ENCODE results near the gene CHRND.

Gene CHRND

DNA sequence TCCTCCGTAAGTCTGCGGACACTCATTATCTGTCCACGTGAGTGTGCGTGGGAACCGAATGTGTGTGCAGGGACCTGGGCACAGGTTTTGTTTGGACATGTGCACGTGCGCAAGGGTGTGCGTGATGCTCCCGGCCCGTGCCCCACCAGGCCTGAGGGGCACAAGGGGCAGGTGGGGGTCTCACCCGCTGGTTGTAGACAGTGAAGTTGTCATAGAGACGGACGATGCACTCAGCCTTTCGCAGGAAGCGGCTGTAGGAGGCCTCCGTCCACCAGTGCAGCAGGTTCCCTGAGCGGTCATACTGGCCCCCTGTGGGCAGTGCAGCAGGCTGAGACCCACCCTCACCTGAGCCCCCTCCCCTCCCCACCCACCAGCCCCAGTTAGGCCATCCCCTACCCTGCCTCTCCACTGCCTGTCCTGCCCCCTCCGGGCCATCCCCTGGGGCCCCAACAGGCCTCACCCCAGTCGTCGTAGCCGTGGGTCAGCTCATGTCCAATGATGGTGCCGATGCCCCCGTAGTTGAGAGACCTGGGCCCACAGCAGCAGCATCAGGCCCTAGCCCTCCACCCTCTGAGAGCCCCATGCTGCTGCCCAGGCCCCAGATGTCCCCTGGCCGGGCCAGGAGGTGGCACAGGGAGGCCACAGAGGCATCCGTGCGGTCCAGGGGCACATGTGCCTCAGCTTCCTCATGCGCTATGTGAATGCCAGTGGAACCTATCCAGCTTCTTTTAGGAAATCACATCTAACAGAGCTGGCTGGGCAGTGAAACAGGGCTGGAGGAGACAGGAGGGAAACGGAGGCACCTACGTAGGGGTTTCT lies 44.4 kb upstream of the CHRND start:
- TF ChIP-seq, protein P1, sequence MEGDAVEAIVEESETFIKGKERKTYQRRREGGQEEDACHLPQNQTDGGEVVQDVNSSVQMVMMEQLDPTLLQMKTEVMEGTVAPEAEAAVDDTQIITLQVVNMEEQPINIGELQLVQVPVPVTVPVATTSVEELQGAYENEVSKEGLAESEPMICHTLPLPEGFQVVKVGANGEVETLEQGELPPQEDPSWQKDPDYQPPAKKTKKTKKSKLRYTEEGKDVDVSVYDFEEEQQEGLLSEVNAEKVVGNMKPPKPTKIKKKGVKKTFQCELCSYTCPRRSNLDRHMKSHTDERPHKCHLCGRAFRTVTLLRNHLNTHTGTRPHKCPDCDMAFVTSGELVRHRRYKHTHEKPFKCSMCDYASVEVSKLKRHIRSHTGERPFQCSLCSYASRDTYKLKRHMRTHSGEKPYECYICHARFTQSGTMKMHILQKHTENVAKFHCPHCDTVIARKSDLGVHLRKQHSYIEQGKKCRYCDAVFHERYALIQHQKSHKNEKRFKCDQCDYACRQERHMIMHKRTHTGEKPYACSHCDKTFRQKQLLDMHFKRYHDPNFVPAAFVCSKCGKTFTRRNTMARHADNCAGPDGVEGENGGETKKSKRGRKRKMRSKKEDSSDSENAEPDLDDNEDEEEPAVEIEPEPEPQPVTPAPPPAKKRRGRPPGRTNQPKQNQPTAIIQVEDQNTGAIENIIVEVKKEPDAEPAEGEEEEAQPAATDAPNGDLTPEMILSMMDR (IDR thresholded peaks at IDR 0.05), result no peak

DNA sequence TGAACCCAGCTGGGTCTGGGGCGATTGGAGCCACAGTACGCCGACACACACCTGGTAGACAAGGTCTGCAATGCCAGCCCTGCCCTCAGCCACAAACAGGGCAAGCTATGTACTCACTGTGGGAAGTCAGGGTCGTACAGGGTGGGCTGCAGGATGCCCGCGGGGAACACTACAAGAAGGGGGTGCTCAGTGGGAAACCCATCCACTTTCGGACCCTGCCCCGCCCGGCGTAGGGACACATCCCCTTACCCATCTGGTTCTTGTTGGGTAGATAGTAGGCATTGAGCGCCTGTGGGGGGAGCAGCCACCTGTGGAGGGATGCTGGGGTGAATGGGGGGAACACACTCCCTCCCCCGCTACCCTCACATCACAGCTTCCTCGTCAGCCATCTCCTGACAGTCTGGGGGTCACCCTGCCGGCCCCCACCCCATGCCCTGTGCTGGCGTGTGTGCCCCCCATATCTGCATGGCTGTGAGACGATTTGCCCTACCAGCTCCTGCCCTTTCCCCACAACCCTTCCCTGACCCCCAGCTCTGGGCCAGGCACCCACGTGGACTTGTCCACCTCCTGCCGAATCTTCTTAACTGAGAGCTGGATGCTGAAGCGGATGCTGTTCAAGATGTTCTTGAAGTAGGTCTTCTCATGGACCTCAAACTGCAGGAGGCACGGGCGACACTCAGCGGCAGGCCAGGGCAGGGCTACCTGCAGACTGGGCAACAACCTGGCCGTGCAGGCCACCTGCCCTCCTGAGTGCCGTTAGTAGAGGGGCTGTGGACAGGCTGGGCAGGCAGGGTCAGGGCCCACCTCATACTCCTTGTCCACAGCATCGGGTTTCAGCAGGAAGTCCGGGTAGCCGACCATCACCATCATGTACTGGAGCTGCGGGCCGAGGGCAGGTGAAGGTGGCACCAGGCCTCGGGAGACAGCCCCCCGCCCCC lies 43.4 kb upstream of the CHRND start:
- TF ChIP-seq, protein P1 (IDR thresholded peaks at IDR 0.05), result no peak

DNA sequence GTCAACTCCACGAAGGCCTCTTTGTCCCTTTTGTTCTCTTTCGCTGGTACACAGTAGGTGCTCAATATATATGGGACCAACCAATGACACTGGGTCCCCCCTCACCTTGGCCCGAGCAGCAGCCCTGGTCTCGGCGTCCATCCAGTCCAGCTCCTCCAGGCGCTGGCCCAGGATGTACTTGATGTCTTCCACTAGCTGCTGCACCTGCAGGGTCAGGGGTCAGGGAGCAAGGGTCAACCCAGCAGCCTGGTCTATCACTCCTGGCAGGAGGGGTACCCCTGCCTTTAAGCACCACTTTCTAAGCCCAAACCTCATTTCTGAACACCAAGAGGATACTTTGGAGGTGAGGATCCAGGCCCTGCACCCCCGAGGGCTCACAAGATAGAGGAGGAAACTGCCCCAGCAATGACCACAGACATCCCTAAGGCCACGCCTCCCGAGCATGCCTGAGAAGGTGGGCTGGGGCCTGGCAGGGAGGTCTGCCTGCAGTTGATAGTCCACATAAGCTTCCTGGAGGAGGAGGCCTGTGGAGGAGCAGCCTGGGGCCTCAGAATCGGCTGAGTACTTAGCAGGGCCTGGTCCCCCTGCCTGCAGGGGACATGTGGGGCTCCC lies 42.5 kb upstream of the CHRND start:
- TF ChIP-seq, protein P1 (IDR thresholded peaks at IDR 0.05), result no peak

DNA sequence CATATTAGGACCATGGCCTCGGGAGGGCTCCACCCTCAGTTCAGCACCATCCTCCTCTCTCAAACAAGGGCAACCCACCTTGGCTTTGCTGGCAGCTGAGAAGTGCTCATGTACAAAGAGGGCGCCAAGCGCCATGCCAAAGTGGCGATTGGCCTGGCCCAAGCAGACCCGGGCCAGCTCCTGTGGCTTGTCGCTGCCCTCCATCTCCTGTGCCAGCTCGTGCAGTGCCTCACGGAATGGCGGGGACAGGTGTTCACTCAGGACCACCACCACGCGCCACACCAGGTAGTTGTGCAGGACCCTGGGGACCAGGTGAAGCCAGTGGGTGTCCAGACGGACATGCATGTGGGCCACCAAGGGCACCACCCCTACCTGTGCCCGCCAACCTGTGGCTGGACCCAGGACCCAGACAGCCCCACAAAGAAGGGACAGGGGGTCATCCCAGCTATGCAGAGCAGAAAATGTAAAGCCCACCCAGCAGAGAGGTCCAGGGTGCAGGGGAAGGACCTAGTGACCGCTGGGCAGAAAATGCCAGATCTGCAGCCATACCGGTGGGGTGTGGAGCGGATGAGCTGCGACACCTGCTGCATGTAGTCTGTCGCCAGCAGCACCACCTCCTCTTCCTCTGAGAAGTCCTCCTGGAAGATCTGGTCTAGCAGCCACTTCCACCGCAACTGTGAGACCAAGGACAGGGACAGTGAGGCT lies 41.9 kb upstream of the CHRND start:
- TF ChIP-seq, protein P1 (IDR thresholded peaks at IDR 0.05), result no peak

DNA sequence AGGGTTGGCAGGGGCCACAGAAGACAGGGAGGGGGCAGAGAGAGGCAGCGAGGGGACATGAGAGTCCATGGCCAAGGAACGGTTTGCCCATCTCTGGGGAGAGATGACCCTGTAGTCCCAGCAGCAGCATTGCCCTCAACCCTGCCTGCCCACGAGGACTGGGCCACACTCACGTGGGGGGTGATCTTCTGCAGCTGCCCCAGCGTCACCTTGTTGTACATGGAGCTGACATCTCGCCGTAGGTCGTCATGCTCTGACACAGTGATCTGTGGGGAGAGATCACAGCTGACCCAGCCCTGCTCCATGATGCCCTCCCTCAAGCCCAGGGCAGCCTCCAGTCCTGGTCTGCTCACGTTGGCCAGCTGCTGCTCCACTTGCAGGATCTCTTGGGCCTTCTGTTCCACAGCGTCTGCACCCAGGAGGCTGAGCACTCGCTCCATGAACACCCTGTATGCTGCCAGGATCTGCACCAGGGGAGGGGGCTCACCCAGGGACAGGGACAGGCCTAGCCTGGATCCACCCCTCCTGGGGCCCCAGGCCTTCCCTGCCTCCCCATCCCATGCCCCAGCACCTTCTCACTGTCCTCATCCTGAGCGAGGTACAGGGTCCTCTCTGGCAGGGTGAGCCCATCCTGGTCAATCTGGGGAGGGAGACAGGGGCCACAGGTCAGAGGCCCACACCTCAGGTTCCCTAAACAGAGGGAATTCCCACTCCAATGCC lies 41.2 kb upstream of the CHRND start:
- TF ChIP-seq, protein P1 (IDR thresholded peaks at IDR 0.05), result no peak

DNA sequence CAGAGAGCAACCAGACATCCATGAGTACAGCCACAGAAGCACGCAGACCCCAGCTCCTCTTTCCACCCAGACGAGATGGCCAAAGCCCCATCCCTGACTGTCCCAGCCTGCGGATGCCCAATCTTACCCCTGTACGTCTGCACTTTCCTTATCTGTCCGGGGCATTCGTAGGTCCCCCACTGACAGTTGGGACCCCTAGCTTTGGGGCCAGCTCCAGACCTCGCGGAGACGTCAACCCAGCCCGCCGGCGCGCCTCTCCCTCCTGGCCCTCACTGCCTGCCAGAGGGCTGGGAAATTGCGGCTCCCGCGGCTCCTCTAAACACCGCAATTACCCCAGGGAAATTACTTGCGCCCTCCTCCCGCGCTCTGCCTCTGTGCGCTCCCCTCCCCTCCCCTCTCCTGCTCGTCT lies 40.6 kb upstream of the CHRND start:
- TF ChIP-seq, protein P1 (IDR thresholded peaks at IDR 0.05), result no peak

Measured in LNCAP (cell line).